GM18505 (cell line): ENCODE data around the gene GSDME.

Source experiments
- ATAC-seq: cut with Tn5 transposase; IDR thresholded peaks from one replicate; pipeline ENCODE4 v1.9.1; 2021; ENCODE audit not compliant: unreplicated experiment
- POLR2A ChIP-seq: IDR thresholded peaks from 4 replicates; pipeline ENCODE4 v1.6.1; 2011; ENCODE audit warnings: borderline replicate concordance; ENCODE audit not compliant: insufficient read depth, insufficient read length; ENCODE audit errors: extremely low read depth

The GSDME gene

DNA sequence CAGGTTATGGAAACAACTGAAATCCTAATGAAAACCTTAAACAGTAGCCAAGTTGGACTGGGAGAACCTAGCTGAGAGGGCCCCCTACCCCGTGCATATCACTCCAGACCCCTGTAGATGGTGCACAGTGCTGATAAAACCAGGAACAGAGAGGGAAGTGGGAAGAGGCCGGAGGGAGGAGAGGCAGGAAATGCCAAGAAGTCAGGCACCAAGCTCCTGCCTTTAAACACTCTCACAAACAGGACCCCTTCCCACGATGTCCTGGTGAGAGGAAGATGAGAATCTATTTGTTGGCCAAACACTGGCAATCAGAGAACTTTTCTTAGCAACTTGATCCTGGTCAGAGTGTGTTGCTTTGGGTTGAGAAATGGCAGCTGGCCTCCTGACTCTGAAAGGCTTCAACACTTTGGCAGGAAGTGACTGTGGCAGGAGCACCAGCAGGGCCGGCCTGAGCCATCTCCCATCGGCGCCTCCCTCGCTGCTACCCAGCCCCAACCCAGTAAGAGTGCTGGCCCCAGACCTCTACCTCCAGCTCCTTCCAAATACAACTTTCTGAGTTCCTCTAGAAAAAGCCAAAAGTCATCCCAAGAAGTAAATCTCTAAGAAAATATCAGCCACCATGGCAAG, 39.5 kb downstream of the GSDME start:
- ATAC-seq = no peak

DNA sequence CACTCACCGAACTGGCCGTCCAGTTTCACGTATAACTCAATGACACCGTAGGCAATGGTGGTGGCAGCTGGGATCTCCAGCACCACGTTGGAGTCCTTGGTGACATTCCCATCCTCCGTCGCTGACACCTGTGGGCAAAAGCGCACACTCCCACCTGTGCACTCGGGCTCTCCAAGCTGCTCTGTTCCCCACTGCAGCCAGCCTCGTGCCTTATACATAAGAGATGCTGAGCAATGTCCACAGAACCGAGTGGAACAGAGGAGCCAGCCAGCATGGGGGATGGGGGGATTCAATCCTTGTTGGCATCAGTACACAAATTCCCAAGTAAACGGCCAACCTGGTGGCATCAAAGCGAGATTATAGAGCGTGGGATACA, 40.0 kb downstream of the GSDME start:
- no peak for ATAC-seq
- TF ChIP-seq POLR2A = no peak

More for the DNA sequence above, 39.5 kb downstream of the GSDME start:
- no peak for TF ChIP-seq POLR2A

DNA sequence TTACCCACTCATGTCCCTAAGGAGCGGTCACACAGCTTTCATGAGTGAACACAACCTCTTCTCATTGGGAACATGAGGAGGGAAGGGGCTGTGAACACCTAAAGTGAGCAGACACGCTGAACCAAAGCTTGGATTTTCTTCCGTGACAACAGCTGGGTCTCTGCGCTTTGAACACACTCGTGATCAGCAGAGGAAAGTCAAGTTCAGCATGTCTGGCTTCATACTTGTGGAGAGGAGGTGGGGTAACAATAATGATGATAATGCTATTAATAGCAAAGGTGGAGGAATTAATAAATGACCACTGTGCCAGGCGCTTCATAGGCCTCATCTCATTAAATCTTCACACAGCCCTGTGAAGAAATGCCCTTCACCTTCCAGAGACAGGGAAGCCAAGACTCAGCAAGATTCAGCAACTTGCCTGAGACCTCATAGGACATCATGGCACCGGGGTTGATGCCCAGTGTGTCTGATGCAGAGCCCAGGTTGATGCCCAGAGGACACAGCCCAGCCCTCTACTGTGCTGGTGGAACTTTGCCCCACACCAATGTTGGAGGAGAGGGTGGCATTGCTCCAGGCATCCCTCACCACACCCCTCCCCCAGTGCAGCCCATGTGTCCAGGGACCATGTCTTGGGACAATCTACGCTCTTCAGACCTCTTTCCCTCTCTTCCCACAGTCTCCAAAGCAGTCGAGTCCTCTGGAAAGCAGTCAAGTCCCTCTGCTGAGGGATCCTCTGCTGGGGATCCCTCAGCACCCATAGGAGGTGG, 40.6 kb downstream of the GSDME start:
- TF ChIP-seq POLR2A = no peak
- no peak for ATAC-seq

DNA sequence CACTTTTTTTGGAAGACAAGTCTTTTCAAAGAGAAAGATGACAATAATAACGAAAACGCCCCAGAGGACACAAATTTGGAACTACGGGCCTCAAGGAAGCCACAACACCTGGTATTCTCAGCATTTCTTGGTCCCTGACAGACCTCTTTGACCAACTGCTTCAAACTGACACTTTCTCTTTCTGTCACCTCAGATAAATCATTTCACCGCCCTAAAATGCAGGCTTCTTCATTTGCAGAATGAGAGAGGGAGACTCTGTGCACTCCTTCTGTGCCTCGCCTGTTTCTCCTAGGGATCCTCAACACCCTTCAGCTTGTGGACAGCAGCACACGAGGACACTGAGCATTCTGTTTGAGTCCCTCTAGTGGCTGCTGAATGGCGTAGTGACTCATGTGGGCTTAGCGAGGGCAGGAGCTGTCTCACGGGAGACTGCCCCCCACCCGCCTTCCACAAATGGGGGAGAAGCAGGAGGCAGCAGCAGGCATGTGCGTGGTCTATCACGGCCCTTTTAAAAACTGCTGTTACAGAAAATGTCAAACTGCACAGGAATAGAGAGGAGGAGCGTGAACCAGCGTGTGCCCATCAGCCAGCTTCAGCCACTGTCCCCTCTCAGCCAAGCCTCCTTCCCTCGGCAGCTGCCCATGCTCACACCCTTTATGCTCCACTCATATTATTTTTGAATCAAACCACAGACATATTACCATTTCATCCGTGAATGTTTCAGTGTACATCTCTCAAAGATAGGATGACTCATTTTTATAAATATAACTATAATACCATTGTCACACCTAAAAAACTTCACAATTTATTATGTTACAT, 41.4 kb downstream of the GSDME start:
- peak; percentile 44 for ATAC-seq
- peak; percentile 22 for TF ChIP-seq POLR2A

DNA sequence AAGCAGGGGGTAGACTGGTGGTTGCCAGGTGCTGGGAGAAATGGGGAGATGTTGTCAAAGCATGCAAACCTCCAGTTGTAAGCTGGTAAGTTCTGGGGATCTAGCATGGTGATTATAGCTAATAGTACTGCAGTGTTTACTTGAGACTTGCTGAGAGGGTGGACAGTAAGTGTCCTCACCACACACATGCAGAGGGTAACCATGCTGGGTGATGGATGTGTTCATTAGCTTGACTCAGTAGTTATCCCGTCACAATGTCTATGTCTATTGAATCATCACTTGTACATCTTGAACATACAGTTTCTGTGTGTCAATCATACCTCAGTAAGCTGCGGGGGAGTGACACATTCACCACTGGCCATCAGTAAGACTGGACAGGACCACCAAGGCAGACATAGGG, 42.1 kb downstream of the GSDME start:
- ATAC-seq = no peak
- no peak for TF ChIP-seq POLR2A

DNA sequence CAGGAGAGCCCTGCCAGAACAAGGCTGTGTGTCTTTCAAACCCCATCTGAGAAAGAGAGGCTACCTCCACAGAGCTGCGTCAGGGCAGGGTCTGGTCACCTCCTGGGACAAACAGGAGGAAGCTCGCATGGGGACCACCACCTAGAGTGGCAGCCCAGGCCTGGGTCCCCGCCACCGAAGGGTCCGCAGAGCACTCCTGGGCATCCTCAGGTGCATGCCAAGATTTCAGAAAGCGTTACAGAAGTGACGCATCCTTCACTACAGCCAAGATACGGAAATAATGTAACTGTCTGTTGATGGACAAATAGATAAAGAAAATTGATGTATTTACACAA, 42.6 kb downstream of the GSDME start:
- TF ChIP-seq POLR2A = no peak
- ATAC-seq = no peak

DNA sequence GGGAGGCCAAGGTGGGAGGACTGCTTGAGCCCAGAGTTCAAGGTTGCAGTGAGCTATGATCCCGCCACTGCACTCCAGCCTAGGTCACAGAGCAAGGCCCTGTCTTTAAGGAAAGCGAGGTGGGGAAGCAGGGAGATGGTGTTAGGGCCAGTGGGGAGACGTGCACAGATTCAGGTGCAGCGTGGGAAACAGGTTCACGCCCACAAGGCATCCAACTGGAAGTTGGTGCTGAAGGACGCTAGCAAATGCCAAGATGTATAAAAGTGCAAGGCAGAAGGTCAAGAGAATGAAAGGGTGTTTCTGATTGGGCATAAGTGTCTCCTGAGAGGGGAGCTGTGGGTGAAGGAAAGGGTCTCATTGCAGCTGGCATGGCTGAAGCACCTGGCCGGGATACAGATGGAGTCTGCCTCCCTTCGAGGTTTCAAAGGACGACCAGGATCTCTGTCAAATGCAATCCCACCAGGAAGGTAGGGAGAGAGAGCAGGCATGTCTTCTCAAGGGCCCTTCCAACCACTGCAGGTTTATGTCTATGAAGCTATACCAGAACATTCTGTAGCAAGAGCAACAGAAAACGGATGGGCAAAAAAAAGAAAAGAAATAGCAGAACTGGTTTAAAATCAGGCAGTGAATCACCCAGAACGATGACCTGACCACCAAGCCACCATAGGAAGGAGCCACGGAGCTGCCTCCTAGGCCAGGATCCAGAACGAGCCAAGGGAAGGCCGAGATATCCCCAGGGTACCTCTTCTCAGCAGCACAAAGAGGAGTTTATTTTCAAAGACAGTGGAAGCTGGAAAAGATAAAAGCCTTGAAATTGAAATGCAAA, 43.2 kb downstream of the GSDME start:
- ATAC-seq = no peak

DNA sequence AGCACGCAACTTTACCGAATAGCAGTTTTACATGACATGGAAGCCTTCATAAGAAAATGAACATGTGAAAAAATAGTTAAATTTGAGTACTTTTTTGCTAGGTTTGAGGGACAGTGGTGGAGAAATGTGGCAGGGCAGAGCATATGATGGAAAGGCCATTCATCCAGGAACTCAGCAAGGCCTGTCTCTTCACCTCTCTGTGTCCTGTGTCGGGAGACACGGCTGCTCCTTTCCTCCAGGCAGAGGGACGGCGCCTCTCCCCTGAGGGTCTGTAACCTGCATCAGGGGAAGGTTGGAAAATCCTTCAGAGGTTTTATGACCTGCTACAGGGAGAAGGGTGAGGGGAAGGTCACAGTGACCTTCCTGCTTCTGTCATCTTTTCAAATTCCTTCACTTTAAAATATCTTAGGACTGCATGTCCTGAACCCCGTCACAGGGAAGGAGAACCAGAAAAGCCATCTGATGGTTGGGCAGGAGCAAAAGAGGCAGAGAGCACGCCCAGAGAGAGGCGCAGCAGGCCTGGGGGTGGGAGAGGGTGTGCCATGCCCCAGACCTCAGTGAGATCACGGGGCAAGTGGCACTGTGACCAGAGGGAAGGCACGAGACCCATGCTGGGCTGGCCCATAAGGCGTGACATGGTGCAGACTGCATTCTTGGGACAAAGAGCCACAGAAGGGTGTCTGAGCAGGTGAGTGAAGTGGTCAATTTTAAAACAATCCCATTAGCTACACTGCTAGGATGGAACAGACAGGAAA, 44.0 kb downstream of the GSDME start:
- no peak for ATAC-seq
- no peak for TF ChIP-seq POLR2A

More for the DNA sequence above, 43.2 kb downstream of the GSDME start:
- no peak for TF ChIP-seq POLR2A

DNA sequence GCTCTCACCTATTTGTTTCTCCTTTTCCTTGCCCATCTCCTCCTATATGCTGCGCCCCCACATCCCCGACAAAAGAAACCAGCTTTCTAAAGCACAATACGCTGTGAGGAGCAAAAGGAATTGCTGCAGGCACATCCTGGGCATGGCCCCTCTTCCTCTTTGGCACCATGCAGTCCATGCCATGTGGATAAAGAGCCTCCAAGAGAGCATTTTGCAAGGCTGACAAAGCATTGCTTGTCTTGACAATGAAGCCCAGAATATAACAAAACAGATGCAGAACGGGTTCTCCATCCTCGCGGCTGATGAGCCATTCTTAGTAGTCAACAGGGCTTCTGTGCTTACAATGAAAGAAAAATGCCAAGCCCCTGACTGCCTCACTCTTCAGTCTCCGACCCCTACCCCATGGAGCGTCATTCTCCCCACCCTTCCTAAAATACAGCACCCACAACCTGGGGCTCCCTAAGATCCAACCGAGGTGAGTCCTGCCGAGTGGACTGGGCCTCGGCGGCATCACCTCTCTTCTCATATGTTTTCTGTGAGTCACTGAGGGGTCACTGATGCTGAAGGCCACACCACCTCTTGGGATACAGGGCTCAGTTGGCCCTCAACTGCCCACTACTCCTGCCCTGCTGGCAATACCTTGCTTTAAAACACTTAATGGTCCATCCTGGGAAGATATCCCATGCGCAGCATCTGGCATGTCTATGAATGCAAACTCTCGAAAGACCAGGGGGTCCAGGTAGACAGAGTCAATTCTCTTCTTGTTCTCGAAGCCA, 47.5 kb downstream of the GSDME start:
- no peak for ATAC-seq
- no peak for TF ChIP-seq POLR2A

DNA sequence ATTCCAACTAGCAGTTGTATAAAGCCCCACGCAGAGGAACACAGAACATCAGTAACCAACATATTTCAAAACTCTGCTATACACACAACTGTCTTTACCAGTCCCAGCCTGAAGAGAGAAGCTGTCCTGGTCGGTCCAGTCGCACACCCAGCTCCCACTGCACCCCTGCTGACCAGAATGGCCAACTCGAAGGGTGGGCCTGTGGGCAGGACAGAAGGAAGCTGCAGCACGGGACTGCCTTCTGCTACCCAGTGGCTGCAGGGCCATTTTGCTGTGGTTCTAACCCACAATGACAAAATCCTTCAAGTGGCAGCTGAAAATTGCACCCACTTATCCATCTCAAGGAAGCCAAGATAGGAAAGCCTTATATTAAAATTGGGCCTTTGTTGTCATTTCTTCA, 48.2 kb downstream of the GSDME start:
- TF ChIP-seq POLR2A = no peak
- ATAC-seq = no peak

DNA sequence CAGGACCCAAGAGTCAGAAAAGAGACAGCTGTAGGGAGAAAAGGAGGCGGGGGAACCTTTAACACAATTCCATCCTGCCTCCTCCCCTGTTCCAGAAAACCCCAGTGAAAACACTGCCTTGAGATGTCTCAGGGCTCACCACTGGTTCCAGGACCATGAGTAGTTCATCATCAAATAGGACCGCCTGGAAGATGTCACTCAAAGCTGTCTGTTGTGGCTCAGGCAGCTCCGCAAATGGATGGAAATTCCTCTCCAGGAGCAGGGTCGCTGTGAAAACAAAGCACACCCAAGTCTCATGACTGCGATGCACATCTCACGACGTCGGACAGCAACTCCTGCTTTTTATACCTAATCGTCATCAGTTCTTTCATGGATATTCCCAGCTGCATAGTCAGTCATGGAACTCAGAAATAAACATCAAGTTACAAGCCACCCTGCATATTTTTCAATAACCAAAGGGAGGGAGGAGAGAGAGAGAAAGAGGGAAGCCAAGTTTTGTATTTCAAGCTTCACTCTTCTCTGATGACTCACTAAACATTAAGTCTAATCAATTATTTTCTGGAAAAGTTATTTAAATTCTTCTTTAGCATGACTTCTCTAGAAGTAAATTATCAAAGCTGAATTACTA, 49.2 kb downstream of the GSDME start:
- TF ChIP-seq POLR2A = no peak
- no peak for ATAC-seq
